H9 (cell line): Measurements from ENCODE around the gene TECTB. TPM values are rescaled to one million over a fixed set of nuclear protein-coding genes. Genes with fewer than 3 reads are reported as not detected.

Experiments used
- DNase-seq: peaks from one replicate; pipeline ENCODE4 v3.0.0-alpha.2; 2017
- H2AFZ ChIP-seq: one replicate; pipeline ENCODE4 v1.6.1; 2013; ENCODE audit warnings: mild to moderate bottlenecking, low read length, control low read depth, moderate library complexity
- H2AK5ac ChIP-seq: 2 replicates; pipeline ENCODE4 v1.6.1; 2013; ENCODE audit warnings: low read length, control low read depth, mixed read lengths; ENCODE audit not compliant: insufficient read length
- H2BK120ac ChIP-seq: one replicate; pipeline ENCODE4 v1.6.1; 2013; ENCODE audit warnings: low read depth, mild to moderate bottlenecking, low read length, control low read depth, inconsistent platforms; ENCODE audit not compliant: poor library complexity, severe bottlenecking
- H2BK12ac ChIP-seq: 2 replicates; pipeline ENCODE4 v1.6.1; 2013; ENCODE audit warnings: low read length, control low read depth, mixed read lengths, low read depth; ENCODE audit not compliant: insufficient read length
- H2BK15ac ChIP-seq: 2 replicates; pipeline ENCODE4 v1.6.1; 2013; ENCODE audit warnings: low read depth, low read length, control low read depth
- H2BK20ac ChIP-seq: one replicate; pipeline ENCODE4 v1.6.1; 2013; ENCODE audit warnings: low read depth, mild to moderate bottlenecking, low read length, control low read depth, inconsistent platforms; ENCODE audit not compliant: poor library complexity, severe bottlenecking
- H2BK5ac ChIP-seq: 2 replicates; pipeline ENCODE4 v1.6.1; 2013; ENCODE audit warnings: low read length, control low read depth, mixed read lengths; ENCODE audit not compliant: insufficient read length
- H3K14ac ChIP-seq: 2 replicates; pipeline ENCODE4 v1.6.1; 2013; ENCODE audit warnings: low read length, control low read depth; ENCODE audit not compliant: insufficient read depth
- H3K18ac ChIP-seq: 2 replicates; pipeline ENCODE4 v1.6.1; 2013; ENCODE audit warnings: low read depth, mild to moderate bottlenecking, mixed read lengths, low read length, control low read depth; ENCODE audit not compliant: insufficient read length
- H3K23ac ChIP-seq: 2 replicates; pipeline ENCODE4 v1.6.1; 2013; ENCODE audit warnings: low read length, control low read depth, mixed read lengths, low read depth; ENCODE audit not compliant: insufficient read length
- H3K23me2 ChIP-seq: 2 replicates; pipeline ENCODE4 v1.6.1; 2013; ENCODE audit warnings: low read depth, mild to moderate bottlenecking, mixed read lengths, low read length, control low read depth; ENCODE audit not compliant: insufficient read length, poor library complexity, severe bottlenecking
- H3K27ac ChIP-seq: 2 replicates; pipeline ENCODE4 v1.5.1; 2013; ENCODE audit warnings: low read length, control low read depth, mixed read lengths, low read depth; ENCODE audit not compliant: insufficient read length
- H3K27me3 ChIP-seq: 2 replicates; pipeline ENCODE4 v1.6.1; 2013; ENCODE audit warnings: low read length, control low read depth, inconsistent platforms; ENCODE audit not compliant: insufficient read depth
- H3K4ac ChIP-seq: 2 replicates; pipeline ENCODE4 v1.6.1; 2013; ENCODE audit warnings: low read depth, mild to moderate bottlenecking, control low read depth, inconsistent platforms, low read length, moderate library complexity
- H3K4me1 ChIP-seq: 2 replicates; pipeline ENCODE4 v1.6.1; 2013; ENCODE audit warnings: low read length, control low read depth, inconsistent platforms; ENCODE audit not compliant: insufficient read depth
- H3K4me2 ChIP-seq: 2 replicates; pipeline ENCODE4 v1.6.1; 2013; ENCODE audit warnings: low read length, control low read depth, mixed read lengths; ENCODE audit not compliant: insufficient read length, insufficient read depth
- H3K56ac ChIP-seq: 2 replicates; pipeline ENCODE4 v1.6.1; 2013; ENCODE audit warnings: low read depth, mild to moderate bottlenecking, mixed read lengths, low read length, control low read depth; ENCODE audit not compliant: insufficient read length
- H3K79me1 ChIP-seq: 2 replicates; pipeline ENCODE4 v1.6.1; 2013; ENCODE audit warnings: low read depth, mild to moderate bottlenecking, moderate library complexity, low read length, control low read depth, inconsistent platforms; ENCODE audit not compliant: insufficient read depth, poor library complexity, severe bottlenecking
- H3K79me2 ChIP-seq: 2 replicates; pipeline ENCODE4 v1.6.1; 2013; ENCODE audit warnings: low read length, control low read depth, inconsistent platforms; ENCODE audit not compliant: insufficient read depth
- H3K9ac ChIP-seq: 2 replicates; pipeline ENCODE4 v1.6.1; 2013; ENCODE audit warnings: low read length, control low read depth, mixed read lengths; ENCODE audit not compliant: insufficient read length; ENCODE audit errors: extremely low read depth
- H3K9me3 ChIP-seq: one replicate; pipeline ENCODE4 v1.6.1; 2013; ENCODE audit warnings: low read depth, low read length, inconsistent platforms; ENCODE audit not compliant: control insufficient read depth
- H3T11ph ChIP-seq: one replicate; pipeline ENCODE4 v1.6.1; 2013; ENCODE audit warnings: mild to moderate bottlenecking, low read length, control low read depth, inconsistent platforms
- H4K20me1 ChIP-seq: one replicate; pipeline ENCODE4 v1.6.1; 2013; ENCODE audit not compliant: control insufficient read depth, insufficient read length, insufficient read depth
- H4K5ac ChIP-seq: 2 replicates; pipeline ENCODE4 v1.6.1; 2013; ENCODE audit warnings: low read depth, mild to moderate bottlenecking, mixed read lengths, low read length, control low read depth; ENCODE audit not compliant: insufficient read length
- H4K8ac ChIP-seq: replicated peaks from 2 replicates; pipeline ENCODE4 v1.6.1; 2013; ENCODE audit warnings: low read length, control low read depth, mixed read lengths, low read depth; ENCODE audit not compliant: insufficient read length
- H4K91ac ChIP-seq: 2 replicates; pipeline ENCODE4 v1.6.1; 2013; ENCODE audit warnings: low read depth, mild to moderate bottlenecking, moderate library complexity, mixed read lengths, low read length, control low read depth; ENCODE audit not compliant: insufficient read length
- H3K27ac Mint-ChIP-seq, 3 experiments: 2 replicates in 2 of 3; 3 replicates in 1 of 3; pipeline ENCODE4 v1.8.0; 2020 to 2021; ENCODE audit warnings: mixed read lengths in 3 of 3, mild to moderate bottlenecking in 1 of 3, moderate library complexity in 1 of 3
- H3K27me3 Mint-ChIP-seq: 2 replicates; pipeline ENCODE4 v1.8.0; 2021; ENCODE audit warnings: low read depth, mild to moderate bottlenecking, moderate library complexity, mixed read lengths
- H3K36me3 Mint-ChIP-seq, 3 experiments: 2 replicates in 2 of 3; 3 replicates in 1 of 3; pipeline ENCODE4 v1.8.0; 2020 to 2021; ENCODE audit warnings: low read depth in 3 of 3, mixed read lengths in 3 of 3; ENCODE audit not compliant: insufficient read depth in 1 of 3
- H3K4me1 Mint-ChIP-seq, 2 experiments: 2 replicates each; pipeline ENCODE4 v1.8.0; 2020; ENCODE audit warnings: mixed read lengths in 2 of 2
- H3K4me3 Mint-ChIP-seq, 2 experiments: 2 replicates in 1 of 2; 3 replicates in 1 of 2; pipeline ENCODE4 v1.8.0; 2020 to 2021; ENCODE audit warnings: mild to moderate bottlenecking in 2 of 2, mixed read lengths in 2 of 2, moderate library complexity in 1 of 2
- H3K9me3 Mint-ChIP-seq, 2 experiments: 2 replicates in 1 of 2; 3 replicates in 1 of 2; pipeline ENCODE4 v1.8.0; 2020; ENCODE audit warnings: mild to moderate bottlenecking in 2 of 2, mixed read lengths in 2 of 2, moderate library complexity in 1 of 2
- WGBS: extraction: QIAGEN DNeasy Blood & Tissue Kit; methylation state at CpG from one replicate; pipeline ENCODE4 v1.1.7; 2013; ENCODE audit warnings: missing lambda C conversion rate, low lambda C conversion rate, mixed read lengths; ENCODE audit not compliant: insufficient read length; ENCODE audit errors: extremely low coverage; 5-methylcytosine and 5-hydroxymethylcytosine counted together
- total RNA-seq: library from RNA; stranded (reverse); gene quantifications from 2 replicates; pipeline ENCODE4 v1.2.1, GENCODE V29; 2021
- TF ChIP-seq, protein P1 (sequence below): fragments of 200-600 bp; sonication (generic); conservative IDR thresholded peaks from 3 replicates; pipeline ENCODE4 v1.8.0; 2021; ENCODE audit warnings: antibody characterized with exemption, mild to moderate bottlenecking

Gene TECTB
- total RNA-seq, 1 experiment from 2014 or later: not detected

DNA sequence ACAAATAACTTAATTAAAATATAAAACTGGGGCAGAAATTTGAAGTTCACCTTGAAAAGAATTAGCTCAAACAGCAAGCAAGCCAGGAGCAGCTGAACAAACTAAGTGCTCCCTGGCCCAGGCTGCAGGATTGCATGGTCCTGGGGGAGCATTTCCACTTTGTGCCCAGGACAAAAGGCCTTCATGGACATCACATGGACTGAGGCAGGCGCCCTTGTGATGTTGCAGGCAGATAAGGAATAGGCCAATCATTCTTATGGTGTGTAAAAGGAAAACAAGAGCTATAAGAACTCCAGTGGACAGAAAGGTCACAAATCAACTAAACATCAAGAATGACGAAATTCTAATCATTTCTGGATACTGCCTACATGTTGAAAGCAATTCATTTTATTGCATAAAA is 17.5 kb upstream of the TECTB start:
- no peak overlapping the region for H2BK5ac ChIP-seq
- H3K23me2 ChIP-seq: no peaks in the 10 kb centered on the region
- H3K27me3 Mint-ChIP-seq: peaks cover 3% of the 10 kb centered on the region; the same call in 1 of the 2 replicates
- H3K18ac ChIP-seq: no peak overlapping the region
- H2BK120ac ChIP-seq: no peak overlapping the region
- H3K79me2 ChIP-seq: no peaks in the 10 kb centered on the region
- no peak overlapping the region for H3K9ac ChIP-seq
- no peaks in the 10 kb centered on the region for H3K36me3 Mint-ChIP-seq
- H4K5ac ChIP-seq: no peak overlapping the region
- WGBS: no CpG with 5 or more reads among the region's 2 CpGs
- H3K4me1 Mint-ChIP-seq: no peaks in the 10 kb centered on the region
- TF ChIP-seq, protein P1, sequence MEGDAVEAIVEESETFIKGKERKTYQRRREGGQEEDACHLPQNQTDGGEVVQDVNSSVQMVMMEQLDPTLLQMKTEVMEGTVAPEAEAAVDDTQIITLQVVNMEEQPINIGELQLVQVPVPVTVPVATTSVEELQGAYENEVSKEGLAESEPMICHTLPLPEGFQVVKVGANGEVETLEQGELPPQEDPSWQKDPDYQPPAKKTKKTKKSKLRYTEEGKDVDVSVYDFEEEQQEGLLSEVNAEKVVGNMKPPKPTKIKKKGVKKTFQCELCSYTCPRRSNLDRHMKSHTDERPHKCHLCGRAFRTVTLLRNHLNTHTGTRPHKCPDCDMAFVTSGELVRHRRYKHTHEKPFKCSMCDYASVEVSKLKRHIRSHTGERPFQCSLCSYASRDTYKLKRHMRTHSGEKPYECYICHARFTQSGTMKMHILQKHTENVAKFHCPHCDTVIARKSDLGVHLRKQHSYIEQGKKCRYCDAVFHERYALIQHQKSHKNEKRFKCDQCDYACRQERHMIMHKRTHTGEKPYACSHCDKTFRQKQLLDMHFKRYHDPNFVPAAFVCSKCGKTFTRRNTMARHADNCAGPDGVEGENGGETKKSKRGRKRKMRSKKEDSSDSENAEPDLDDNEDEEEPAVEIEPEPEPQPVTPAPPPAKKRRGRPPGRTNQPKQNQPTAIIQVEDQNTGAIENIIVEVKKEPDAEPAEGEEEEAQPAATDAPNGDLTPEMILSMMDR: no peak
- H3K23ac ChIP-seq: no peak overlapping the region
- H3K9me3 Mint-ChIP-seq: peaks cover 0 to 2% of the 10 kb centered on the region in 2 experiments; a peak in 2 of 5 replicates
- no peak overlapping the region for H3T11ph ChIP-seq
- no peak overlapping the region for H3K4me3 Mint-ChIP-seq
- H2BK20ac ChIP-seq: no peak overlapping the region
- no peak overlapping the region for H2BK15ac ChIP-seq
- no peak overlapping the region for H4K91ac ChIP-seq
- H3K4me2 ChIP-seq: no peak overlapping the region
- H3K56ac ChIP-seq: no peak overlapping the region
- H3K27ac Mint-ChIP-seq: no peak overlapping the region
- no peak overlapping the region for H2AK5ac ChIP-seq
- H2AFZ ChIP-seq: no peak overlapping the region
- H3K4me1 ChIP-seq: no peaks in the 10 kb centered on the region
- H3K27me3 ChIP-seq: no peaks in the 10 kb centered on the region
- no peaks in the 10 kb centered on the region for H4K20me1 ChIP-seq
- no peak overlapping the region for H3K14ac ChIP-seq
- no peak for DNase-seq
- H4K8ac ChIP-seq: no peak overlapping the region
- H3K79me1 ChIP-seq: no peaks in the 10 kb centered on the region
- no peaks in the 10 kb centered on the region for H3K9me3 ChIP-seq
- H2BK12ac ChIP-seq: no peak overlapping the region
- no peak overlapping the region for H3K4ac ChIP-seq
- no peak overlapping the region for H3K27ac ChIP-seq
